Stimulated activated CD8-positive, alpha-beta memory T cell treated with anti-CD3 and anti-CD28 coated beads, Interleukin-4, amount 100 ng/mL, for 1 hour (primary cell): ENCODE results near the gene GCNT2.
"Not testable (repeated sequence)": the region's sequence is repeated elsewhere in the genome, so short reads cannot be mapped to it uniquely, and the experiment has no call there.

ENCODE experiments used
- DNase-seq, 2 donors: peaks; one replicate each; pipeline ENCODE4 v3.0.0-alpha.2; 2020; ENCODE audit warnings: low read depth in 2 of 2, low spot score in 1 of 2

Gene GCNT2

GRCh38 chr6:10600681-10601080 is 79.5 kb downstream of the GCNT2 start:
- not testable (repeated sequence) for DNase-seq

GRCh38 chr6:10603219-10603618 is 82.1 kb downstream of the GCNT2 start:
- DNase-seq, result no peak

- no peak for DNase-seq
These were observed 87.9 kb downstream of the GCNT2 start for GRCh38 chr6:10609038-10609437.

GRCh38 chr6:10610289-10610688 is 89.1 kb downstream of the GCNT2 start:
- DNase-seq, result no peak

GRCh38 chr6:10612161-10612560 is 91.0 kb downstream of the GCNT2 start:
- DNase-seq, result no peak

- DNase-seq, result no peak
These were observed 91.9 kb downstream of the GCNT2 start for GRCh38 chr6:10613077-10613476.

GRCh38 chr6:10613723-10614122 is 92.6 kb downstream of the GCNT2 start:
- DNase-seq, result no peak

GRCh38 chr6:10615675-10616074 is 94.5 kb downstream of the GCNT2 start:
- no peak for DNase-seq

GRCh38 chr6:10616266-10616665 is 95.1 kb downstream of the GCNT2 start:
- DNase-seq, result not testable (repeated sequence)

GRCh38 chr6:10617008-10617696 is 96.0 kb downstream of the GCNT2 start:
- DNase-seq, result no peak

- DNase-seq, result no peak
These were observed 97.3 kb downstream of the GCNT2 start for GRCh38 chr6:10618409-10618808.

GRCh38 chr6:10621213-10621612 is 100.1 kb downstream of the GCNT2 start:
- no peak for DNase-seq

GRCh38 chr6:10621847-10622246 is 100.7 kb downstream of the GCNT2 start:
- DNase-seq, result no peak

- no peak for DNase-seq
These were observed 103.7 kb downstream of the GCNT2 start for GRCh38 chr6:10624836-10625235.

GRCh38 chr6:10626154-10626741 is 105.1 kb downstream of the GCNT2 start:
- no peak for DNase-seq

GRCh38 chr6:10627800-10628199 is 106.6 kb downstream of the GCNT2 start:
- DNase-seq, result no peak

GRCh38 chr6:10630178-10630577 is 109.0 kb downstream of the GCNT2 start:
- no peak for DNase-seq

- no peak for DNase-seq
These were observed 112.1 kb downstream of the GCNT2 start for GRCh38 chr6:10633216-10633615.

- DNase-seq, result no peak
These were observed 119.3 kb downstream of the GCNT2 start for GRCh38 chr6:10640412-10640811.

- no peak for DNase-seq
These were observed 120.4 kb downstream of the GCNT2 start for GRCh38 chr6:10641528-10641927.

- no peak for DNase-seq
These were observed 122.1 kb downstream of the GCNT2 start for GRCh38 chr6:10643201-10643651.

GRCh38 chr6:10644225-10644624 is 123.1 kb downstream of the GCNT2 start:
- no peak for DNase-seq

- DNase-seq, result no peak
These were observed 134.4 kb downstream of the GCNT2 start for GRCh38 chr6:10655508-10656055.
